ENCODE measurements around the gene MPPED1.

Gene MPPED1

DNA sequence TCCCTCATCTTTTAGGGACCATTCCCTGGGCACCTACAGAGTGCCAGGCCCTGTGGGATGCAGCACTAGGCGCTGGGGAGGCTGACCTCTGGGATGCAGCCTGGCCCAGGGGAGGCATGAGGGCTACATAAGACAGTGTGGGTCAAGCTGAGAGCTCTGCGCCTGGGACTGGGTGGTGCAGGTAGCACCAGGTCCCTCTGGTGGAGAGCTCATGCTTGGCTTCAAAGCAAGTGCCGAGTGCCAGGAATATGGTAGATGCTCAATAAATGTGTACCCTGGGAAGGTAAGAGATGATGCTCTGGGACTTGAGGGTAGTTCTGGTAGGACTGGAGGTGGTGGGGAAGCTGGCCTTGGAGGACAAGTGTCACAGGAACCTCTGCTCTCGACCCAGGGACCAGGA is 2.0 kb upstream of the MPPED1 start:
- no peak for DNase-seq

DNA sequence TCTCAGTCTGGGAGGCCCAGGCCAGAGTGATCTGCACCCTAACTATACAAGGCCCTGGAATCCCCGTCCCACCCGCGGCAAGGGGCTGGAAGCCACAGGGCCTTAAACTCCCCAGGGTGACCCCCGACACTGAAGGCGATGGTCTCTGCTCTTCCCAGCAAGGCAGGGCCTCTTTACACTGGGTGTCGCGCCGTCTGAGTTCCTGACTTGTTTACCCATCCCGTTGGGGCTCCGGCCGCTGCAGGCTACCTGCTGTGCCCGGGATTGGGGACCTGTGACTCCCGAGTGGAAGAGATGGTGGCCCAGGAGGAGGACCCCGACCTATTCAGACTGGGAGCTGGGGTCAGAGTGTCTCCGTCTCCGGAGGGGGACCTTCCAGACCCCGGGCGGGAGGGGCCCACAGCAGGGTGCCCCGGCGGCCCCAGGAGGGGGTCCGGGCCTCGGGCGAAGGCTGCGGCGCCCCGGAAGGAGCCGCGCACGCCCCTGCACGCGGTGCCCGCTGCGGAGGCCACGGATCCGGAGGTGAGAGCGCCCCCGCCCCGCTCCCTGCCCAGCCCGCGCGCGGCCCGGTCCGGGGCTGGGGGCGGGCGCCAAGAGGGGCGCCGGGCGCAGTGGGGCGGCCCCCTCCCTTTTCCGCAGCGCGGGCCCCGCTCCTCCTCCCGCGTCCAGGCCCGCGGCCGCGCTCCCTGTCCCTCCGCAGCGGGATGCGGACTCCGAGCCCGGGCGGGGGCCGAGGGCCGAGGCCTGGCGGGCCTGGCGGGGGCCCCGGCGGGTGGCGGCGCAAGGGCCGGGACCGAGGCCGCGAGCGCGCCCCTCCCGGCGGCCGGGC is 560 bp upstream of the MPPED1 start:
- peak in 1 of 56 donors; percentile 43 for DNase-seq

DNA sequence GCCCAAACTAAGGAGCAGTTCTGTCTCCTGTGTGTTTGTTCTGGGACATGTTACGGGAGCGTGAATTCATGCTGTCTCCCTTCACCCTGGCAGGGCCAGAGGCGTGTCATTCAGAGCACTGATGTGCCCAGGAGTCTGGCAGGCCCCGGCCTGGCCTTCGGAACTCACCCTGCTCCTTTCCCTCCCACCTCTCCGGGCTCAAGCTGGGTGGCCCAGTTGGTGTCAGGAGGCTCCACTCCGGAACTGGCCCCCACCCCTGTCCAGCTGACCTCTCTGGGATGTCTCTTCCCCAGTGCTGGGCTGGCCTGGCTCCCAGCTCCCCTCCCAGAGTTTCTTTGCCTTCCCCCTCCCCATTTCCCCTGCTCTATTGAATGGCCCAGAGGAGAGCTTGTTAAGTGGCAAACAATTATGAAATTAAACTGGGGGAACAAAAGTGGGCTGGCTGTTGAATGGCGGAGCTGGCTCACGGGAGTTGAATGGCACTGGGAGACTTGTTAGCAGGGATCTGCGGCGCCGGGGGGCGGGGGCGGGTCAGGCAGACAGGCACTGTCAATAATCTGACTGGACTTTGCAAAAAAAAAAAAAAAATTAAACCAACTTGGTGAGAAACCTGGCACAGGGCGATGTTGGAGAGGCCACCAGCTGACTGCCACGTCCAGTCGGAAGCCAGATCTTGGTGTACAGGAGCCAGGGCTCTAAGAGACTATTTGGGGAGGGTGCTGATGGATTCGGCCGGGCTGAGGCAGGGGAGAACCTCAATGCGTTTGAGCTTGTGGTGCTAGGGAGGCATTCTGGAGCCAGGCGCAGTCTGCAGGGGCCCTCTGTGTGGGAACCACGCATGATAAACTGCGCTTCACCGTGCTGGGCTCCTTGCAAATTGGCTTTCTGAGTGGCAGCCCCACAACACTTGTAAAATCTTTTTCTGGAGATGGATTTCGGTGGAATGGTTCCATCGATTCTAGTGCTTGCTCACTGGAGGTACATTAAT is 1.3 kb downstream of the MPPED1 start:
- DNase-seq = peak in 4 of 56 donors; percentile 5 to 23 (median 14)

DNA sequence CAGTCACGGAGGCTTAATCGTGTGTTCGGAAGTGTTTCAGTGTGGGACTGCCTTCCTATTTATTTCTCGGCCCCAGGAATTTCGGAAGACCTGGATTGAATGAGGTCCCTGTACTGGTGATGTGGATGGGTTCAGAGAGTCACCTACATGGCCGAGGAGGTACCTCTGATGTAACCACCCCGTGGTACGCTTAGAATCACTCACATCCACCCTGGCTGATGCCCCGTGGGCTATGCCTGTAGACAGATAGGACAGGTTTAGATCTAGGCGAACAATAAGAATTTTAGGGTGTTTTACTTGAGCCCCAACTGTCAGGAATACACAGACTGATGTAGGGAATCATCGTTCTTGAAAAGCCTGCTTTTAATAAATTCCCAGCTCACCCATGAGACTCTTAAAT is 2.0 kb downstream of the MPPED1 start:
- DNase-seq = no peak

DNA sequence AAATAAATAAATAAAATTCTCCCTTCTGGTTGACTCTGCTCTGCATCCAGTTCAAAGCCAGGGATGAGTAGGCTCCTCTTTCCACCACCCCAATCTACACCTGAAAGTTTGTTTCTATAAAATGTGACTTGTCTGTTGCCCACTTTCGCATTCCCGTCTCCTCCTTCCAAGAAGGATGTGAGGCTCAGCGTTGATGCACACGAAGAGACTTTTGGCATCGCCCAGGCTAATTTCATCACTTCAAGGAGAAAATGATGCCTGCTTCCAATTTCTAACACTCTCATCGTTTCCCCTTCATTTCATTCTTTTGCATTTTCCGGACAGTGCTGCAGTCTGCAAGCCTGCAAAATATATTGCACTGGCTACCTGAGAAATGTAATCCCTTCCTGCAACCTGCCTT is 3.9 kb downstream of the MPPED1 start:
- DNase-seq = no peak

DNA sequence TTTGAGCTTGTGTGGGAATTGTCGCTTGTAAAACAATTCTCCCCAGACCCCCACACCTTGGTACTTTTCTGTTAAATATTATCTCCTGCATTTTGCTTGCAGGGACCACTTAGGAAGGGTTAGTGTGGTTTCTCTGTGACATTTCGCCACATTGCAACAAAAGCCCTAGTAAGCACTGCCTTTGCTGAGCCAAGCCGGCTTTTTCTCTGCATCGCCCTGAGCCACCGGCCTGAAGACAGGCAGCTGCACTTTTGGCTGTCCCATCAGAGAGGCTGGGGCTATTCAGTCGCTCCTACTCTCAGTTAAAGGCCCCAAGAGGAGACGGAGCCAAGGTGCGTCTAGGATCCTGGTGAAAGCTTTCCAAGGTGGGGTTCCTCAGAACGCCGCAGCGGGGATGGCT is 5.7 kb downstream of the MPPED1 start:
- DNase-seq = no peak

DNA sequence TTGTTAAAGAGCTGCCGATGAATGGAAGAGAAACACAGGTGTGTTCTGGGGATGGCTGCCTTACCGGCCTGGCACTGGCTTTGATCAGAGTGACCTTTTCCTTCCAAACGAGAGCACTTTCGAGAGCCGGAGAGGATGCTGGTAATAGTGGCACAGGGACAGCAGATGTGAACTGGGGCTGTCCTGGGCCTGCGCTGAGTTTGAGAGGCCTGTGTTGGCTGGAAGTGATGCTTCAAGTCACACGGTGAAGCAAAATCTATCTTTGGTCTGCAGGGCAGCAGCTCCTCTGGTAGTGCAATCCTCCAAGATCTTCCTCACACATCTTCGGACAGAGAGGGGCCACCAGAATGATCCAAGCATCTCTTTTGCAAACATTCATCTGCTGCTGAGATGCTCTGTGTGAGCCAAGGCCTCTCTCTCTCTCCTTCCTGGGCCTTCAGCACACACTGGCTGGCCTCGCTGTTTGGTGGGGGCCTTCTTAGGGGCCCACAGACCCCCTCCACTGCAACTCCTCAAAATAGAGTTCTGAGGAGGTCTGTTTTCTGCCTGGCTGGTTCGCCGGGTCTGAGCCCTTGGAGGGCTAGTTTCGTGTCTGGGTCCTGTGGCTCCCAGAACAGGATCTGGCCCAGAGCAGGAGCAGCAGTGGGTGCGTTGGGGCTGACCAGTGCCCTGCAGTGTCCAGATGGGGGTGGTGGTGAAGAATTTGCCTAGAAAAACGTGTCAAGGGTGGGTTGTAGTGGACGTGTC is 6.4 kb downstream of the MPPED1 start:
- no peak for DNase-seq

DNA sequence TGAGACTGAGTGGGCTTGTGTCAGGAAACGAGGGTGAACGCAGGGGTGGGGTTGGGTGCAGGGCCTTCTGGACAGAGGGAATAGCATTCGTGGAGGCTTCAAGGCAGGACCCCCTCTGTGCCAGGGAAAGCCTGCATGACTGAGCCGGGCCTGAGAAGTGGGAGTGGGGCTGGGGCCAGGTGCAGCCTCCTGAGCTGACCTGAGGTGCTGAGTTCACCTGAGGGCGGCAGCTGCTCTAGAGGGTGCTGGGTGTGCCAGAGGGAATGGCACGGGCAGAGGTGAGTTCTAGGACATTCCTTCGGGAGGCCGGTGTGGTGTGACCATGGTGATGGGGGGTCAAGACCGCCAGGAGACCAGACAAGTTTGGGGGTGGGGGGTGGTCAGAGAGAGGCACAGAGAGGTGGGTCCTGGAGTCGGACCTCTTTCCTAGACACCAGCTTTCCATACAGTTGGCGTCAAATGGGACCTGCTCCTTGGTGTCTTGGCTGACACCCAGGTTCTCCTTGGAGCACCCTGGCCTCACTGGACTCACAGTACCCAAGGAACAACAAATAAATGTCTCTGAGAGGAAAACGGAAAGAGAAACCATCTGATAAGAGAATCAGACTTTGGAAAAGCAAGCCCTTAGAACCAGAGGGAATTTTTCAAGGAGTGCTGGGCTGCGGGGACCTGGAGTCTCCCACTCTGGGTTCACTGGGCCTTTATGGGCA is 7.7 kb downstream of the MPPED1 start:
- no peak for DNase-seq

DNA sequence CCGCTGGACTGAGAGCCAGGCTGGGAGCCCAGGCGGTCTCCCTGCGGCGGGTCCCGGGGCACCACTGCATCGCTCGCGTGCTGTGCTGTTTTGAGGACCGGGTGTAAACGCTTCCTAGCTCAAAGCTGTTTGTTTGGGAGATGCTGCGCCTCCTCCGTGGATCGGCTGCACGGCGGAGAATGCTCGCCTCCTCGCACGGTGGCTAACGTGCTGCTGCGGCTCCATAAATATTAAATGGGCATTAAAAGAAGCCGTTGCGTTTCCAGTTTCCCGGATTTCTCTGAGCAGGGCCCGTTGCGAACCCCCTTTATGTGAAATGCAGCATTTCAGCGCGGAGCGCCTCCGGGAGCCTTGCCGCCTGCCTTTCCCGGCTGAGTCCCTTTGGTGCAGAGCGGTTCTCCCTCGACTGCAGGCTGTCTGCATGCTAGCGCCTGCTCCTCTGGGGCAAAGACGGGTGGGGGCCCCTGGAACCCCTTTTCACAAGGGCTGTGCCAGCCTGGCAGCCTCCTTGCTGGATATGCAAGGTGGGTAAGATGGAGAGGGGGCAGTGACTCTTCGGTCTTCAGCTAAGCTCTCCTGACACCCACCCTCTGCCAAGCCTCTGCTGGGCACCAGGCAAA is 9.3 kb downstream of the MPPED1 start:
- DNase-seq = no peak

DNA sequence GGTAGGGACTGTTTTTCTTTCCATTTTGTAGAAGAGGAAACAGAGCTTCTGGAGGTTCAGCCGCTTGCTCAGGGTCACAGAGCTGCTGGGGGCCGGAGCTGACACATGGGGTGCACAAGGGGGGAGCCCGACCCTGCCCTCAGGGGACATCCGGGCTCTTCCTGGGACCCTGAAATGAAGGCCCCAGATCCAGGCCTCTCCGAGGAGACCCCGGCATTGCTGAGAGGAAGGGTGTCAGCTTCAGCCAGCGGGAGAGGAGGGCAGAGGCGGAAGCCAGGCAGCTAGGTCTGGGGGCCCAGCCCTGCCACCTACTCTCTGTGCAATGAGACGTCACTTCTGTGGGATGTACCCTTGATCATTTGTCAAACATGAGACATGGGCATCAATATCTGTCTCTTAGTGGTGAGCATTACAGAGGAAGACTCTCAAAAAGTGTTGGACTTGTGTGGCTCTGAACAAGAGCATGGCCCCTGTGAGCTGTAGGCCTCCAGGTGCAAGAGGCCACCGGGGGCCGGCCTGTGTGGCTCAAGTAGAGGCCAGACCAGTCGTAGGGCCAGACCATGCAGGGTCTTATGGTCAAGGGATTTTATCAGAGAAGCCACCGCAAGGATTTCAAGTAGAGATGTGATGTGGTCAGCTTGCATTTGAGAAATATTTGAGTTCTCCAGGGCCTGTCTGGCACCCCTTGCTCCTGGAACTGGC is 10.3 kb downstream of the MPPED1 start:
- no peak for DNase-seq

DNA sequence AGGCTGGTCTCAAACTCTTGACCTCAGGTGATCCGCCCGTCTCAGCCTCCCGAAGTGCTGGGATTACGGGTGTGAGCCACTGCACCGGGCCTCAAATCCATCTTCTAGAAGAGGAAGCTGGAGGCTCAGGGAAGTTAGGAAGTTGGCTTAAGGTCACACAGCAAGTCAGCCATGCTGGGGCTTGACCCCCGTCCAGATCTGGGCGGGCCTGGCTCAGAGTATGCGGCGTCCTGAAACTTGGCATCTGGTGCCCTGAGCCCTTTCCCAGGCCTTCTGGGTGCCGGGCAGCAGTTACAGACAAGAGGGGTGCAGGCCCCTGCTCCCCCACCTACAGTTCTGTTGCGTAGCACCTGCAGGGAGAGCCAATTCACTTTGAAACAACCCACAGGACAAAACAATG is 11.2 kb downstream of the MPPED1 start:
- DNase-seq = no peak

DNA sequence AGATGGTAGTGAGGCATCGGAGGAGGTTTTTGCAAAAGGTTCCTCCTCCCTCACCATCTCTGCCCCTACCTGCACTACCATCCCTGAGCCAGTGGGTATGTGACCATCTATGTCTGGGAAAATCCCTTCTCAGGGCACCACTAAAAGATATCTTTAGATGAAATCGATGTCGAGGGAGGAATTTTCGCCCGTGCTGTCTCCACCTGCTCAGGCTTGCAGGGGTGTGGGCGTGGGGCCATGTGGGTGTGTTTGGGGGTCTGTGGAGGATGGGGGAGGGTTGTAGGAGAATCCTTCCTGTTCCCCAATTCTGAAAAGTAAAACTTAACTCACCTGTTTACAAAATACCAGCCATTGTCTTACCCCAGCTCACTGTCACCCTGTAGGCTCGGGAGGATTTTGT is 12.4 kb downstream of the MPPED1 start:
- DNase-seq = no peak

DNA sequence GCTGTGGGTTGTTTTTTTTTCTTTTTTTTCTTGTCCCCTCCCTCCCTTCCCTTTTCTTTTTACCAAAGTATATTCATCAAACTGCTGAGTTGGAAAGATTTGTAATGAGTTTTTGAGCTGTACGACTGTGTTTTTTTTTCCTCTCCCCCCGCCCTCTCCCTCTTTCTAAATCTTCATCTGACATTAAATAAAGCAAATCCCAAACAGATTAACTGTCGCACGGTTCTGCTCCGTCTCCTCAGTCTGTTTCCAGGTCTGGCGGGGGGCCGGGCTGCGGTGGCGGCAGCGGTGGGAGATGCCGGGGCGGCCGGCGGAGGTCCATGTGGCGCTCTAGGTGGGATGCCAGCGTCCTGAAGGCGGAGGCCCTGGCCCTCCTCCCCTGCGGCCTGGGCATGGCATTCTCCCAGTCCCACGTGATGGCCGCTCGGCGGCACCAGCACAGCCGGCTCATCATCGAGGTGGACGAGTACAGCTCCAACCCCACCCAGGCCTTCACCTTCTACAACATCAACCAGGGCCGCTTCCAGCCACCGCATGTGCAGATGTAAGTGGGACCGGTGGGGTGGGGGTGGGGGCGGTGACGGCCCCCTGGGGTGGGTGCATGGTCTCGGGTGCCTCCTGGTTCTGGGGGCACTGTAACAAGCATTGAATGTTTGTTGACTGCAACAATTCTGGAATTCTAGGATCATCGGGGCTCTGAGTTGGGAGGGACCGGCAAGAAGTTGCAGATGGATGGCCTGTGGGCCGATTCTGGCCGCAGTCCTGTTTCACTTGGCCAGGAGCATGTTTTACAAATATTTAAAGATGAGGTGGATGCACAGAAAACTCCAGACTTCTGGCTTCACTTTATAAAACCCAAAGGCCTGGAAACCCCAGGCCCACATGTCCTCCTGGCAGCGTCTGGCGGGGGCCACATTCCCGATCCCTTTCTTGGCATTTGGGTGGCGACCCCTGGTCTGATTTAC is 13.1 kb downstream of the MPPED1 start:
- DNase-seq = no peak

DNA sequence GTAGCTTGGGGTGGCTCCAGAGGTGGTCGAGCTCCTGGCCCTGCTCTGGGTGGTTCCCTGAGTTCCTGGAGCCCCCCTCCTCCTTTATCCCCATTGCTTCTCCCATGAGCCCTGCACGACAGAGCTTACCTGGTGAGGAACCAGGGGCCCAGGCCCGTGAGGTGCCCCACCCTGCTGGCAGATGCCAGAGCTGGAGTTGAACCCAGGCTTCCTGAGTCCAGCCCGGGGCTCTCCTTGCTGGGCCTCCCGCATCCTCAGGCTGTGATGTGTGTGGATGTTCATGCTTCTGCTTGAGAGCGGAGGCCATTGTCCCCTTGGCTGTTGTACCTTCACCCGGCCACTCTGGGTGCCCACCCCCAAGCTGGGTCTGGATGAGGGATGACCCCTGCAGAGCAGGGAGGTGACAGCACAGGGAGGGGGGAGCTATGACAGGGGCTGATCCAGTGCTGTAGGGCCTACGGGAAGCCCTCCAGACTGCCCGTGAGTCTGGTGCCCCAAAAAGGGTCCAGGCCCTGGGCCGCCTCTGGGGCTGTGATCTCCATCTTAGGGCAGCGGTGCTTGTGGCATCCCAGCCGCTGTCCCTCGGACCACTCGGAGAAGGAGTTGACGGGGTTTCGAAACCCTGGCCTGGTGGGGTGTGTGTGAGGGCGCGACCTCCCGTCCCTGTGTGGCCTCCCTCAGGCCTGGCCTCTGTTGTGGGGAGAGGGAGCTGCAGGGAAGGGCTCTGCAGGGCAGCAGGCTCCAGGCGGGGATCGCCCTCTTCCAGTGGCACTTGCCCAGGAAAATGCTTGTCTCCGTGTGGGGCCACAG is 14.4 kb downstream of the MPPED1 start:
- no peak for DNase-seq

DNA sequence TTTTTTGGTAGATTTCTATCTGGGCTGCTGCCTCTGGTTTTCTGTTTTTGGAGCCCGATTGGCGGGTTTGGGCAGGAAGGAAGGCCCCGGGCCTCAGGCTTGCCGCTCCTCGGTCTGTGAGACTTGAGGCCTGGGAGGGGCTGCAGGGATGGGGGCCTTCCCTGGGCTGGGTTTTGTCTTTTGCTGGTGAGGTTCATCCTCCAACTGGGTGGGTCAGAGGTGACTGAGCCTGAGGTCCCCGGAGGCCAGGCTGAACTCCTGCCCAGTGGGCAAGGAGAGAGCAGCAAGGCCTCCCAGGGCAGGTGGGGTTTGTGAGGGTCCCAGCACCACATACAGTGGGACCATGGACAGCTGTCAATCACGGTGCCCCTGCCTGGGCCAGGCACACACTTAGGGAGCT is 15.0 kb downstream of the MPPED1 start:
- DNase-seq = no peak

DNA sequence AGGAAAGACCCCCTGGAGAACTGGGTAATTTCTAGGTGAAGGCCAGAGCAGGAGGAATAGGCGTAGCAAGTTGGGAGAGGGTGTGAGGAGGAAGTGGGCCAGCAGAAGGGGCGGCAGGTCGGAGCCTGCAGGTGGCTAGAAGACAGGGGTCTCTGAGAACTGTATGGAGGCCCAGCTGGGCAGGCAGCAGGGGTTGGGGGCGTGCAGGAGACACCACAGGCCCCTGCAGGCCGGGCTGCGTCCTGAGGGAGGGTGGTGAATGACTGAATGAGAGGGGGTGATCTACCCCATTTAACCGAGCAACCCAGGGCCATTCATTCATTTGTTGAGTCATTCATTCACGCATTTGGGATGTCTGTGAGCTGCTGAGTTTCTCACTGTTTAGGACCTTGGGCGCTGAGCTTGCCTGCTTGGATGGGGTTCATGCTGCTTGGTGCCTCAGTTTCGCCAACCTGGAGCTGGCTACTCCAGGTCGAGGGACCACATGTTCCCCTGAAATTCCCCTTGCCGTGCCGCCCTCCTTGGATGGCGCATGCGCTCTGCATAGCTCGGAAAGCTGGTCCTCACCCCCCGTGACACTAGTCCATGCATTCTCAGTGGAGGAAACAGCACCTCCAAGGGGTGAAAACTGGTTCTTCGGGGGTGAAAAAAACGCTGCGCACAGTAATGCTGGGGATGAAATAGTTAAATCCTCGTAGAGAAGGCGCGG is 15.6 kb downstream of the MPPED1 start:
- DNase-seq = no peak

DNA sequence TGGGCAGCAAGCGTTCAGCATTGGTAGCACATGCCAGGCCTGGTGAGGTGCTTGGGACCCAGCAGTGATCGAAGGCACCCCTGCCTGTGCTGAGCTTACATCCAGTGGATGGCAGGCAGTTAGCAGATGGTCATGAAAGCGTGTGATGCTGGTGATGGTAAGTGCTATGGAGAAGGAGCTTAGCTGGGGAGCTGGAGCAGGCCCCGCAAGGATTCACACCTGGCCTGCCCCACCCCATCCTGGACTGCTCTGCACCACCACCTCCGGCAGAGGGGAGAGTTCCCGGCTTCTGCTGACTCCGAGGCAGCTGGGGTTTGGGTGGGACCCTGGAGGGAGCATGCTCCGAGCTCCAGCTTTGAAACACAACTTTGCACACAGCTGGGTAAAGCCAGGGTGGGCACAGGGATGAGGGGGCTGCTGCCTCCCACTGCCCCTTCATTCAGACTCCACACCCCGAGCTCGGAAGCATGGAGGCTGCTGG is 16.2 kb downstream of the MPPED1 start:
- no peak for DNase-seq
